ENCODE measurements around the gene USP10. TPM values are rescaled to one million over a fixed set of nuclear protein-coding genes. Genes with fewer than 3 reads are reported as not detected.
A peak's percentile ranks its signal among the peaks of the same experiment; 100 is the strongest.

The USP10 gene
- total RNA-seq, 2 experiments from 2014 or later = 65.9 to 134 TPM

GRCh38 chr16:84732674-84733352 is 33.0 kb downstream of the USP10 start:
- 0 out of 2 replicates have a peak overlapping the region, but pooled peaks have one; percentile 4 for H3K4me2 ChIP-seq (ENCODE audit: low read length)

GRCh38 chr16:84735849-84736586 is 36.2 kb downstream of the USP10 start:
- DNase-seq (ENCODE audit: low spot score) = no peak
- CTCF ChIA-PET (ENCODE audit: unreplicated experiment) = no interaction called here
- H3K27ac ChIP-seq (ENCODE audit: low read depth, low read length, poor library complexity, severe bottlenecking) = no peak overlapping the region

More at GRCh38 chr16:84732674-84733352, 33.0 kb downstream of the USP10 start:
- Histone ChIP-seq H3K9me3 (ENCODE audit: low read length) (no peaks in the 10 kb centered on the region), H3K4me1 (ENCODE audit: insufficient read depth, low read length, poor library complexity, severe bottlenecking) (peaks cover 46% of the 10 kb centered on the region), H2AFZ (ENCODE audit: low read length) (no peak overlapping the region), H4K20me1 (ENCODE audit: insufficient read depth, low read length) (peaks cover 14% of the 10 kb centered on the region), H3K27ac (ENCODE audit: low read depth, low read length, poor library complexity, severe bottlenecking) (no peak overlapping the region), H3K36me3 (ENCODE audit: insufficient read depth, low read length) (peaks cover 41% of the 10 kb centered on the region), H3K4me3 (ENCODE audit: low read depth, low read length, poor library complexity, severe bottlenecking) (no peak overlapping the region), H3K9me2 (ENCODE audit: insufficient read depth, low read length) (no peaks in the 10 kb centered on the region), H3K79me2 (ENCODE audit: insufficient read depth, low read depth, low read length) (peaks cover 78% of the 10 kb centered on the region)
- CTCF ChIA-PET (ENCODE audit: unreplicated experiment) = no interaction called here
- intact Hi-C loops (cut with micrococcal nuclease; ENCODE audit: unreplicated experiment) = no loop called here
- POLR2A ChIA-PET = interaction anchor here (1.1 to 1.6 kb wide), 4 partner anchors 12 to 284 kb away, joined by 3 to 4 read pairs (median 3); no protein-coding TSS in a partner anchor
- no peak for DNase-seq (ENCODE audit: low spot score)
- no TSS peak for BruUV-seq (replicated peaks)
- no peak for TF ChIP-seq EZH2phosphoT487 (IDR thresholded peaks at IDR 0.05; ENCODE audit: borderline replicate concordance, low read depth, low read length)
- TF ChIP-seq CTCF (conservative IDR thresholded peaks at IDR 0.05; ENCODE audit: low read length) = no peak

More at GRCh38 chr16:84735849-84736586, 36.2 kb downstream of the USP10 start:
- no peaks in the 10 kb centered on the region for H3K9me2 ChIP-seq (ENCODE audit: insufficient read depth, low read length)
- H2AFZ ChIP-seq (ENCODE audit: low read length) = no peak overlapping the region
- intact Hi-C loops (cut with micrococcal nuclease; ENCODE audit: unreplicated experiment) = loop anchor here (5.0 kb wide), 1 partner anchor 236 kb away; no protein-coding TSS in a partner anchor
- POLR2A ChIA-PET = interaction anchor here (0.5 to 0.7 kb wide), 2 partner anchors 129 to 335 kb away, joined by 3 to 5 read pairs; no protein-coding TSS in a partner anchor
- peaks cover 13% of the 10 kb centered on the region; the same call in 1 of the 2 replicates for H4K20me1 ChIP-seq (ENCODE audit: insufficient read depth, low read length)
- no peaks in the 10 kb centered on the region for H3K9me3 ChIP-seq (ENCODE audit: low read length)
- H3K79me2 ChIP-seq (ENCODE audit: insufficient read depth, low read depth, low read length) = peaks cover 69% of the 10 kb centered on the region
- H3K4me3 ChIP-seq (ENCODE audit: low read depth, low read length, poor library complexity, severe bottlenecking) = no peak overlapping the region
- peaks cover 32% of the 10 kb centered on the region for H3K4me1 ChIP-seq (ENCODE audit: insufficient read depth, low read length, poor library complexity, severe bottlenecking)
- H3K4me2 ChIP-seq (ENCODE audit: low read length) = no peak overlapping the region
- BruUV-seq (replicated peaks) = no TSS peak
- H3K36me3 ChIP-seq (ENCODE audit: insufficient read depth, low read length) = peaks cover 64% of the 10 kb centered on the region
- TF ChIP-seq CTCF (conservative IDR thresholded peaks at IDR 0.05; ENCODE audit: low read length) (peak; percentile 24; the same call in 1 of the 2 replicates), EZH2phosphoT487 (IDR thresholded peaks at IDR 0.05; ENCODE audit: borderline replicate concordance, low read depth, low read length) (no peak)

Measured in OCI-LY7 (cell line).